IPS-11a (cell line): ENCODE results near the gene GPR157.
"Not testable (repeated sequence)": the region's sequence is repeated elsewhere in the genome, so short reads cannot be mapped to it uniquely, and the experiment has no call there.

Source experiments
- H3K4me3 ChIP-seq: one replicate; pipeline ENCODE4 v1.5.1; 2013; ENCODE audit warnings: low read depth, low read length, control low read depth

The GPR157 gene

GRCh38 chr1:9119745-9120144 lies 9.2 kb downstream of the GPR157 start:
- H3K4me3 ChIP-seq = no peak overlapping the region

- H3K4me3 ChIP-seq = no peak overlapping the region
Observed at GRCh38 chr1:9118186-9118585, 10.7 kb downstream of the GPR157 start.

GRCh38 chr1:9115351-9116205 lies 13.3 kb downstream of the GPR157 start:
- H3K4me3 ChIP-seq = no peak overlapping the region

- H3K4me3 ChIP-seq = no peak overlapping the region
Observed at GRCh38 chr1:9112961-9113880, 15.7 kb downstream of the GPR157 start.

GRCh38 chr1:9111957-9112356 lies 16.9 kb downstream of the GPR157 start:
- no peak overlapping the region for H3K4me3 ChIP-seq

GRCh38 chr1:9111357-9111691 lies 17.6 kb downstream of the GPR157 start:
- H3K4me3 ChIP-seq = no peak overlapping the region

- H3K4me3 ChIP-seq = no peak overlapping the region
Observed at GRCh38 chr1:9110669-9111356, 18.1 kb downstream of the GPR157 start.

GRCh38 chr1:9108056-9108665 lies 20.7 kb downstream of the GPR157 start:
- H3K4me3 ChIP-seq = no peak overlapping the region

GRCh38 chr1:9107136-9107535 lies 21.8 kb downstream of the GPR157 start:
- H3K4me3 ChIP-seq = no peak overlapping the region

GRCh38 chr1:9106286-9106685 lies 22.6 kb downstream of the GPR157 start:
- no peak overlapping the region for H3K4me3 ChIP-seq

- no peak overlapping the region for H3K4me3 ChIP-seq
Observed at GRCh38 chr1:9105336-9105867, 23.5 kb downstream of the GPR157 start.

GRCh38 chr1:9101510-9102146 lies 27.3 kb downstream of the GPR157 start:
- no peak overlapping the region for H3K4me3 ChIP-seq

GRCh38 chr1:9100471-9101043 lies 28.3 kb downstream of the GPR157 start:
- H3K4me3 ChIP-seq = no peak overlapping the region

- no peak overlapping the region for H3K4me3 ChIP-seq
Observed at GRCh38 chr1:9099555-9099954, 29.3 kb downstream of the GPR157 start.

GRCh38 chr1:9097947-9098705 lies 30.8 kb downstream of the GPR157 start:
- H3K4me3 ChIP-seq = no peak overlapping the region

GRCh38 chr1:9095818-9096217 lies 33.1 kb downstream of the GPR157 start:
- H3K4me3 ChIP-seq = no peak overlapping the region

- H3K4me3 ChIP-seq = not testable (repeated sequence)
Observed at GRCh38 chr1:9093996-9094595, 34.8 kb downstream of the GPR157 start.

- H3K4me3 ChIP-seq = no peak overlapping the region
Observed at GRCh38 chr1:9093581-9093980, 35.3 kb downstream of the GPR157 start.

GRCh38 chr1:9093091-9093490 lies 35.8 kb downstream of the GPR157 start:
- no peak overlapping the region for H3K4me3 ChIP-seq
